ENCODE measurements around the gene GALNT6.

GRCh38 chr12:51405801-51406207 is 14.6 kb upstream of the GALNT6 start:
- no peak for TF ChIP-seq CTCF (IDR thresholded peaks at IDR 0.05)
- no peak for TF ChIP-seq EZH2phosphoT487 (IDR thresholded peaks at IDR 0.05)
